Natural killer cell treated with Interleukin-12 subunit alpha and Interleukin-12 subunit beta and Interleukin-15 and Interleukin-18, amount 100 ng/mL, for 72 hours (primary cell): ENCODE measurements around the gene MAGEC3. TPM values are rescaled to one million over a fixed set of nuclear protein-coding genes. Genes with fewer than 3 reads are reported as not detected.
"Not testable (repeated sequence)": the region's sequence is repeated elsewhere in the genome, so short reads cannot be mapped to it uniquely, and the experiment has no call there.

Experiments used
- ATAC-seq, 2 donors: fragments of 150-1000 bp; cut with Tn5 transposase in 1 of 2; sonication (Bioruptor Pico), chemical (Tn5 transposase) in 1 of 2; 2 replicates each; pipeline ENCODE4 v1.10.0; 2021
- DNase-seq: peaks from one replicate; pipeline ENCODE4 v3.0.0; 2022; ENCODE audit warnings: low spot score
- H3K27ac Mint-ChIP-seq, 2 donors: 1 replicate in 1 of 2; 2 replicates in 1 of 2; pipeline ENCODE4 v1.8.0; 2022; ENCODE audit warnings: mixed read lengths in 2 of 2, mild to moderate bottlenecking in 1 of 2, moderate library complexity in 1 of 2
- H3K27me3 Mint-ChIP-seq, 2 donors: 1 replicate in 1 of 2; 2 replicates in 1 of 2; pipeline ENCODE4 v1.8.0; 2022; ENCODE audit warnings: mixed read lengths in 2 of 2
- H3K36me3 Mint-ChIP-seq: one replicate; pipeline ENCODE4 v1.8.0; 2022; ENCODE audit warnings: mixed read lengths
- H3K4me1 Mint-ChIP-seq, 2 donors: 1 replicate in 1 of 2; 2 replicates in 1 of 2; pipeline ENCODE4 v1.8.0; 2022; ENCODE audit warnings: low read depth in 2 of 2, mixed read lengths in 2 of 2, mild to moderate bottlenecking in 1 of 2
- H3K4me3 Mint-ChIP-seq: one replicate; pipeline ENCODE4 v1.8.0; 2022; ENCODE audit warnings: mixed read lengths
- H3K9me3 Mint-ChIP-seq: 2 replicates; pipeline ENCODE4 v1.8.0; 2022; ENCODE audit warnings: mixed read lengths
- total RNA-seq, 2 donors: library from RNA; stranded (reverse); gene quantifications; one replicate each; pipeline ENCODE4 v1.2.3, GENCODE V29; 2022

The MAGEC3 gene
- total RNA-seq: not detected

- Mint-ChIP-seq H3K4me1 (no peaks in the 10 kb centered on the region), H3K27me3 (no peaks in the 10 kb centered on the region), H3K9me3 (peaks cover 2% of the 10 kb centered on the region), H3K36me3 (no peaks in the 10 kb centered on the region), H3K4me3 (no peak within 1 kb of the TSS), H3K27ac (no peak within 1 kb of the TSS)
- ATAC-seq: no peak
- no peak for DNase-seq
These were observed at the start of gene MAGEC3 for GRCh38 chrX:141838016-141838415. TSS of gene MAGEC3 (plus strand) at chrX:141838316. CDS start at chrX:141838316, 0 bp downstream.

- ATAC-seq: no peak
- Mint-ChIP-seq H3K9me3 (no peaks in the 10 kb centered on the region), H3K4me1 (no peaks in the 10 kb centered on the region), H3K36me3 (peaks cover 3% of the 10 kb centered on the region), H3K27me3 (no peaks in the 10 kb centered on the region), H3K27ac (no peak overlapping the region), H3K4me3 (no peak overlapping the region)
- no peak for DNase-seq
These were observed 46.3 kb upstream of the MAGEC3 start for GRCh38 chrX:141791856-141792255.

- DNase-seq: no peak
- H3K9me3 Mint-ChIP-seq: peaks cover 2% of the 10 kb centered on the region
- H3K27me3 Mint-ChIP-seq: no peaks in the 10 kb centered on the region
- H3K4me1 Mint-ChIP-seq: no peaks in the 10 kb centered on the region
- H3K36me3 Mint-ChIP-seq: no peaks in the 10 kb centered on the region
- no peak for ATAC-seq
- H3K27ac Mint-ChIP-seq: no peak overlapping the region
- H3K4me3 Mint-ChIP-seq: no peak overlapping the region
These were observed 26.7 kb upstream of the MAGEC3 start for GRCh38 chrX:141811438-141811837.

GRCh38 chrX:141814213-141814857, 23.8 kb upstream of the MAGEC3 start:
- Mint-ChIP-seq H3K36me3 (no peaks in the 10 kb centered on the region), H3K4me1 (no peaks in the 10 kb centered on the region), H3K27me3 (no peaks in the 10 kb centered on the region), H3K4me3 (no peak overlapping the region), H3K9me3 (no peaks in the 10 kb centered on the region), H3K27ac (no peak overlapping the region)
- ATAC-seq (no peak), DNase-seq (no peak)

- Mint-ChIP-seq H3K9me3 (no peaks in the 10 kb centered on the region), H3K4me1 (no peaks in the 10 kb centered on the region), H3K27me3 (no peaks in the 10 kb centered on the region), H3K4me3 (no peak overlapping the region), H3K27ac (no peak overlapping the region), H3K36me3 (no peaks in the 10 kb centered on the region)
- DNase-seq (no peak), ATAC-seq (no peak)
These were observed 22.2 kb upstream of the MAGEC3 start for GRCh38 chrX:141815904-141816303.

- Mint-ChIP-seq H3K4me1 (no peaks in the 10 kb centered on the region), H3K27me3 (no peaks in the 10 kb centered on the region), H3K4me3 (no peak overlapping the region), H3K36me3 (no peaks in the 10 kb centered on the region), H3K9me3 (no peaks in the 10 kb centered on the region), H3K27ac (no peak overlapping the region)
- no peak for DNase-seq
- no peak for ATAC-seq
These were observed 5.9 kb upstream of the MAGEC3 start for GRCh38 chrX:141832247-141832646.

- ATAC-seq: no peak
- Mint-ChIP-seq H3K9me3 (peaks cover 2% of the 10 kb centered on the region), H3K27ac (no peak overlapping the region)
These were observed 1.7 kb downstream of the MAGEC3 start for GRCh38 chrX:141839856-141840255.

GRCh38 chrX:141857479-141857878, 19.4 kb downstream of the MAGEC3 start:
- Mint-ChIP-seq H3K9me3 (no peaks in the 10 kb centered on the region), H3K27me3 (peaks cover 0 to 1% of the 10 kb centered on the region in 2 donors), H3K36me3 (no peaks in the 10 kb centered on the region), H3K4me3 (no peak overlapping the region), H3K27ac (no peak overlapping the region), H3K4me1 (no peaks in the 10 kb centered on the region)
- DNase-seq (no peak), ATAC-seq (no peak)

More at GRCh38 chrX:141839856-141840255, 1.7 kb downstream of the MAGEC3 start:
- Mint-ChIP-seq H3K36me3 (no peaks in the 10 kb centered on the region), H3K27me3 (no peaks in the 10 kb centered on the region), H3K4me3 (no peak overlapping the region), H3K4me1 (no peaks in the 10 kb centered on the region)
- no peak for DNase-seq

- Mint-ChIP-seq H3K4me3 (no peak overlapping the region), H3K27me3 (no peaks in the 10 kb centered on the region)
- no peak for ATAC-seq
These were observed 41.5 kb downstream of the MAGEC3 start for GRCh38 chrX:141879616-141880015.

GRCh38 chrX:141888811-141889210, 50.7 kb downstream of the MAGEC3 start:
- not testable (repeated sequence) for H3K4me3 Mint-ChIP-seq, H3K36me3 Mint-ChIP-seq, H3K27me3 Mint-ChIP-seq

More at GRCh38 chrX:141879616-141880015, 41.5 kb downstream of the MAGEC3 start:
- Mint-ChIP-seq H3K36me3 (no peaks in the 10 kb centered on the region), H3K9me3 (no peaks in the 10 kb centered on the region), H3K4me1 (no peaks in the 10 kb centered on the region), H3K27ac (no peak overlapping the region)
- no peak for DNase-seq

GRCh38 chrX:141894733-141895132, 56.6 kb downstream of the MAGEC3 start:
- Mint-ChIP-seq H3K4me3 (no peak overlapping the region), H3K36me3 (no peaks in the 10 kb centered on the region), H3K27me3 (no peaks in the 10 kb centered on the region), H3K9me3 (no peaks in the 10 kb centered on the region), H3K4me1 (no peaks in the 10 kb centered on the region), H3K27ac (no peak overlapping the region)
- ATAC-seq (no peak), DNase-seq (no peak)

More at GRCh38 chrX:141888811-141889210, 50.7 kb downstream of the MAGEC3 start:
- not testable (repeated sequence) for H3K27ac Mint-ChIP-seq, DNase-seq, H3K4me1 Mint-ChIP-seq, ATAC-seq, H3K9me3 Mint-ChIP-seq

- H3K27me3 Mint-ChIP-seq: no peaks in the 10 kb centered on the region
These were observed 59.6 kb downstream of the MAGEC3 start for GRCh38 chrX:141897690-141898089.

GRCh38 chrX:141902366-141902765, 64.2 kb downstream of the MAGEC3 start:
- H3K27ac Mint-ChIP-seq: no peak overlapping the region
- H3K27me3 Mint-ChIP-seq: peaks cover 0 to 4% of the 10 kb centered on the region in 2 donors
- H3K9me3 Mint-ChIP-seq: no peaks in the 10 kb centered on the region
- ATAC-seq (no peak), DNase-seq (no peak)
- H3K4me3 Mint-ChIP-seq: no peak overlapping the region
- H3K36me3 Mint-ChIP-seq: peaks cover under 1% of the 10 kb centered on the region
- H3K4me1 Mint-ChIP-seq: no peaks in the 10 kb centered on the region

More at GRCh38 chrX:141897690-141898089, 59.6 kb downstream of the MAGEC3 start:
- H3K9me3 Mint-ChIP-seq: no peaks in the 10 kb centered on the region
- no peaks in the 10 kb centered on the region for H3K4me1 Mint-ChIP-seq
- no peaks in the 10 kb centered on the region for H3K36me3 Mint-ChIP-seq
- H3K4me3 Mint-ChIP-seq: no peak overlapping the region
- no peak overlapping the region for H3K27ac Mint-ChIP-seq
- no peak for ATAC-seq
- DNase-seq: no peak

GRCh38 chrX:141903400-141904155, 65.5 kb downstream of the MAGEC3 start, which contains the start of gene MAGEC1:
TSS of gene MAGEC1 (plus strand) at chrX:141903894. CDS start at chrX:141905073, 1,179 bp downstream.
- Mint-ChIP-seq H3K27me3 (peaks cover 0 to 10% of the 10 kb centered on the region in 2 donors), H3K27ac (no peak within 1 kb of the TSS), H3K4me3 (no peak within 1 kb of the TSS), H3K4me1 (no peaks in the 10 kb centered on the region), H3K9me3 (no peaks in the 10 kb centered on the region), H3K36me3 (peaks cover 5% of the 10 kb centered on the region)
- ATAC-seq (no peak), DNase-seq (no peak)
